GM12892 (cell line): ENCODE results near the gene NBEA.

Experiments
- DNase-seq: peaks from one replicate; pipeline ENCODE4 v3.0.0; 2011; ENCODE audit not compliant: insufficient read length
- FAIRE-seq: peaks from 2 replicates; lab custom pipeline; 2011; peaks lifted over from hg19 to GRCh38; lab: Jason Lieb, UNC
- POLR2A ChIP-seq: IDR thresholded peaks from 2 replicates; pipeline ENCODE4 v1.6.1; 2011; ENCODE audit warnings: low read depth, low read length, control low read depth
- POLR2AphosphoS5 ChIP-seq: IDR thresholded peaks from 2 replicates; pipeline ENCODE4 v1.6.1; 2011; ENCODE audit warnings: low read depth, low read length, control low read depth
- TAF1 ChIP-seq: IDR thresholded peaks from 2 replicates; pipeline ENCODE4 v1.6.1; 2011; ENCODE audit warnings: low read depth, mild to moderate bottlenecking, control low read depth, low read length, borderline replicate concordance

Gene NBEA

GRCh38 chr13:35475960-35476943 is 534.2 kb downstream of the NBEA start, which contains the start of gene MAB21L1:
TSS of gene MAB21L1 (minus strand) at chr13:35476689. CDS start at chr13:35476138, 551 bp downstream.
- DNase-seq (no peak), FAIRE-seq (no peak)

GRCh38 chr13:35477386-35477946 is 535.4 kb downstream of the NBEA start:
- FAIRE-seq = no peak
- TF ChIP-seq POLR2A (no peak), TAF1 (no peak), POLR2AphosphoS5 (no peak)
- no peak for DNase-seq

More at GRCh38 chr13:35475960-35476943, 534.2 kb downstream of the NBEA start, which contains the start of gene MAB21L1:
- TF ChIP-seq POLR2A = no peak
- no peak for TF ChIP-seq TAF1
- TF ChIP-seq POLR2AphosphoS5 = no peak

- DNase-seq (no peak), FAIRE-seq (no peak)
- TF ChIP-seq POLR2AphosphoS5 = no peak
- TF ChIP-seq TAF1 = no peak
- no peak for TF ChIP-seq POLR2A
Observed at GRCh38 chr13:35478271-35479037, 536.4 kb downstream of the NBEA start.

- TF ChIP-seq TAF1 = no peak
- TF ChIP-seq POLR2A = no peak
- no peak for TF ChIP-seq POLR2AphosphoS5
- no peak for DNase-seq
- no peak for FAIRE-seq
Observed at GRCh38 chr13:35479038-35479492, 537.0 kb downstream of the NBEA start.

GRCh38 chr13:35479706-35480105 is 537.6 kb downstream of the NBEA start:
- FAIRE-seq = no peak
- no peak for TF ChIP-seq POLR2A
- TF ChIP-seq TAF1 = no peak
- no peak for TF ChIP-seq POLR2AphosphoS5
- DNase-seq = no peak

- DNase-seq (no peak), FAIRE-seq (no peak)
- TF ChIP-seq POLR2A = no peak
- no peak for TF ChIP-seq TAF1
- no peak for TF ChIP-seq POLR2AphosphoS5
Observed at GRCh38 chr13:35480346-35480745, 538.3 kb downstream of the NBEA start.

- FAIRE-seq (no peak), DNase-seq (no peak)
Observed at GRCh38 chr13:35481777-35482176, 539.7 kb downstream of the NBEA start.

GRCh38 chr13:35482527-35482926 is 540.5 kb downstream of the NBEA start:
- TF ChIP-seq POLR2AphosphoS5 (no peak), TAF1 (no peak), POLR2A (no peak)
- DNase-seq (no peak), FAIRE-seq (no peak)

More at GRCh38 chr13:35481777-35482176, 539.7 kb downstream of the NBEA start:
- TF ChIP-seq TAF1 (no peak), POLR2A (no peak), POLR2AphosphoS5 (no peak)

GRCh38 chr13:35483761-35484160 is 541.7 kb downstream of the NBEA start:
- FAIRE-seq = no peak
- DNase-seq = no peak
- no peak for TF ChIP-seq TAF1
- TF ChIP-seq POLR2AphosphoS5 = no peak
- TF ChIP-seq POLR2A = no peak

- DNase-seq = no peak
- no peak for TF ChIP-seq POLR2A
- no peak for TF ChIP-seq TAF1
- TF ChIP-seq POLR2AphosphoS5 = no peak
- FAIRE-seq = no peak
Observed at GRCh38 chr13:35484384-35484783, 542.3 kb downstream of the NBEA start.

GRCh38 chr13:35485424-35485823 is 543.4 kb downstream of the NBEA start:
- no peak for TF ChIP-seq POLR2AphosphoS5
- TF ChIP-seq POLR2A = no peak
- TF ChIP-seq TAF1 = no peak
- no peak for FAIRE-seq

GRCh38 chr13:35489050-35489449 is 547.0 kb downstream of the NBEA start:
- DNase-seq = no peak
- TF ChIP-seq POLR2AphosphoS5 (no peak), TAF1 (no peak), POLR2A (no peak)
- no peak for FAIRE-seq

More at GRCh38 chr13:35485424-35485823, 543.4 kb downstream of the NBEA start:
- no peak for DNase-seq
